Renal cortical epithelial cell (primary cell): ENCODE results near the gene FAM24B. TPM values are rescaled to one million over a fixed set of nuclear protein-coding genes. Genes with fewer than 3 reads are reported as not detected.
"Not testable (repeated sequence)": the region's sequence is repeated elsewhere in the genome, so short reads cannot be mapped to it uniquely, and the experiment has no call there.

Source experiments
- DNase-seq: peaks from one replicate; pipeline ENCODE4 v3.0.0-alpha.2; 2011; ENCODE audit warnings: low read depth
- total RNA-seq: library from RNA; depleted of rRNA; stranded (reverse); fragments of >200 nt; gene quantifications from 2 replicates; pipeline ENCODE4 v1.2.3, GENCODE V29; 2014

The FAM24B gene
- total RNA-seq, 1 donor from 2014 or later = 5.3 TPM

DNA sequence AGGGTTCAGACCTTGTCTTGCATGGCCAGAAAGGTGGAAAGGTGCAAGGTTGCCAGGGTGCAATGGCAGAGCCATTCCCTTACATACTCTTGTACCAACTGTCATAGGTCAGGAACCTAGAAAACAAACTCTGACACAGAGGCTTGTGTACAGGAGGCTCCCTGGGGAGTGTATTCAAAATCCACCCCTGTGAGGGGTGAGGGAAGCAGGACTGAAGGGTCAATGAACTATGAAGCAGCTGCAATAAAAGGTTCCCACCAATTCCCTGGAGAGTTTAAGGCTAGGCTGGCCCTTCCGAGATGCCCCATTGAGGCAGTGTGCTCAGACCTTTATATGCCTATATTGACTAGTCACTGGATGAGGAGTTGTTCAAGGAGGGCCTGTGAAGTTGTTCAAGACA is 19.9 kb downstream of the FAM24B start:
- DNase-seq = no peak

DNA sequence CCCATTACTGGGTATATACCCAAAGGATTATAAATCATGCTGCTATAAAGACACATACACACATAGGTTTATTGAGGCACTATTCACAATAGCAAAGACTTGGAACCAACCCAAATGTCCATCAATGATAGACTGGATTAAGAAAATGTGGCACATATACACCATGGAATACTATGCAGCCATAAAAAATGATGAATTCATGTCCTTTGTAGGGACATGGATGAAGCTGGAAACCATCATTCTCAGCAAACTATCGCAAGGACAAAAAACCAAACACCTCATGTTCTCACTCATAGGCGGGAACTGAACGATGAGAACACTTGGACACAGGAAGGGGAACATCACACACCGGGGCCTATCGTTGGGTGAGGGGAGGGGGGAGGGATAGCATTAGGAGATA is 21.3 kb downstream of the FAM24B start:
- DNase-seq = not testable (repeated sequence)

DNA sequence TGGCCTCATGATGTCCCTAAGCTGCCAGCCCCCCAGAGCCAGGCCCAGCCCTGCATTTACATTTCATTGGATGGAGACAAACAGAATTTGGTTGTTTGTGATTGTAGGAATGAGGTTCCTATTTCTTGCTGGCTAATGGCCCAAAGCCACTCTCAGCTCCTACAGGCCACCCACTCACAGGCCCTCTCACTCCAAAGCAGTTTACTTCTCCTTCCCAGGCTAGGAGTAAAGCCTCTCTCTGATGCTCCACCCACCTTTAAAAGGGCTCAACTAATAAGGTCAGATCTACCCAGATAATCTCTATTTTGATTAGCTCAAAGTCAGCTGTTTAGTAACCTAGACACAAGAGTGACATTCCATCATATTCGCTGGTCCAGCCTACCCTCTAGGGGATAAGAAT is 22.5 kb downstream of the FAM24B start:
- DNase-seq = peak; percentile 12

DNA sequence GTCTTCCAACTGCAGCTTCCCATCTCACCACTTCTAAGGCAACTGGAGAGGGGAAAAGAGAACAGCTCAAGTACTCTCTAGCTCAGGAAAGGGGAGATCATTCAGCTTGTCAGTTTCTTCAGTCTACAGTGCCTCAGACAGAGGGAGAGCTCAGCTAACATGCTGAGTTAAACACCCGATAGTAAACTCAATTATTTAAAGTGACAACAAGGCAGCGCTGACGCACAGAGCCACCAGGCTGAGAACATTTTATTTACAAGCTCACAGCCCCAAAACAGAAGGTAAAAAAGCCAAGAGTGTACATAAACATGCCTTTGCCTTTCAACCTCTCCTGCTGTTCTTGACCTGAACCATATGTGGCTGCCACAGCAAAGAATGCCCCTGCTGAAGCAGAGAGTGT is 23.6 kb downstream of the FAM24B start:
- no peak for DNase-seq

DNA sequence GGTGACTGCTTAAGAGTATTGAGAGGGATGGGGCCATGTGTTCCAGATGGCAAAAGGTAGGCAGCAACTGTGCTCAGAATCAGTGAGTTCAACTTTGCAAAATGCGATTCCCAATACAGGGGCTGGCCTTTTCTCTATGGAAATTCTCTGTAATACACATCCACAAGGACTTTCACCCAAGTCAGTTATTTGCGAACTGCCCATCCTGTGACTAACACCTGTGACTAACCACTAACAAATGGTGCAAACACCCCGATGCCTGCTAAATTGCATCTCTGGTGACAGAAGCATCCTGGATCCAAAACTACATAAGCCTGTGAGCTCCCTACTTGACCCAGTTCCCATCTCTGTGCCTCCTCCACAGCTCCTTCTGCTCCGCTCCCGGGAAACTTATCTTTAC is 24.7 kb downstream of the FAM24B start:
- peak; percentile 79 for DNase-seq

DNA sequence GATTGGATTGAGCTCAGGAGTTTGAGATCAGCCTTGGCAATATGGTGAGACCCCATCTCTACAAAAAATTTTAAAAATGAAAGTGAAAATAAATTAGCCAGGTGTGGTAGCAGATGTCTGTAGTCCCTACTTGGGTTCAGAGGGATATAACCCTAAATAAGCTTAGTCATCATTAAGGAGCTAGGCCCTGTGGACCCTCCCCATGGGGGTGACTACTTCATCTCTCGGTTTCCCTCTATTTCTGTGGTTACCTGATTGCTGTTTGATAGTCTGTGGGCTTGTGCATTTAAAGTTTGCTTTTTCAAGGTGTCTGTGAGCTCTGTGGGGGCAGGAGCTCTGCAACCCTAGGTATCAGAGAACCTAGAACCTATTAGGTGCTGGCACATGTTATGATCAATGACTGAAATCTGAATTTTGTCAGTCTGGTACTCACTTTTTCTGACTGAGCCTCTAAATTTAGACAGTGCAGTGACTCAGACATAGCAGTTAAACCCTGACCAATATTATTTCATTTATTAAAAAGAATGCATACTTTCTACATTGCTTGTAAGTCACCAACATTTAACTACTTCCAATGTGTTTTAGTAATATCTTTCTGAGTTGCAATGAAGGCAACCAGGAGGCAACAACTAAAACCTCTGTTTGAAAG is 25.6 kb downstream of the FAM24B start:
- no peak for DNase-seq

DNA sequence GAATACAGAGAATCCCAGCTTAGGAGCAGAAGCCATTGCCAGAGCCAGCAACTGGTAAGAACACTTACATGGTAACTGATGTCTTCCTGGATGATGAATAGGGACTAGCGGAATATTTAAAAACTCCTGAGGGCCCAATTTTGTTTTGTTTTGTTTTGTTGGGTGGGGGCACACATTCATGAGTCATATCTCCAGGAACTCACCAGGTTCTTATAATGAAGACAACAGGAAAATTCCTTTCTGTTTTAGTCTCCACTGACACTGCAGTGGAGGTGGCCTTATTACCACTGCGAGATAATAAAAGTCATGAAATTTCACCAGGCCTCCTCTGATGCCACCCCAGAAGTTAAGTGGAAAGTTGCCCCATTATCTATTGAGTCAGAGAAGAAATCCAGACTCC is 27.1 kb downstream of the FAM24B start:
- DNase-seq = peak; percentile 76

DNA sequence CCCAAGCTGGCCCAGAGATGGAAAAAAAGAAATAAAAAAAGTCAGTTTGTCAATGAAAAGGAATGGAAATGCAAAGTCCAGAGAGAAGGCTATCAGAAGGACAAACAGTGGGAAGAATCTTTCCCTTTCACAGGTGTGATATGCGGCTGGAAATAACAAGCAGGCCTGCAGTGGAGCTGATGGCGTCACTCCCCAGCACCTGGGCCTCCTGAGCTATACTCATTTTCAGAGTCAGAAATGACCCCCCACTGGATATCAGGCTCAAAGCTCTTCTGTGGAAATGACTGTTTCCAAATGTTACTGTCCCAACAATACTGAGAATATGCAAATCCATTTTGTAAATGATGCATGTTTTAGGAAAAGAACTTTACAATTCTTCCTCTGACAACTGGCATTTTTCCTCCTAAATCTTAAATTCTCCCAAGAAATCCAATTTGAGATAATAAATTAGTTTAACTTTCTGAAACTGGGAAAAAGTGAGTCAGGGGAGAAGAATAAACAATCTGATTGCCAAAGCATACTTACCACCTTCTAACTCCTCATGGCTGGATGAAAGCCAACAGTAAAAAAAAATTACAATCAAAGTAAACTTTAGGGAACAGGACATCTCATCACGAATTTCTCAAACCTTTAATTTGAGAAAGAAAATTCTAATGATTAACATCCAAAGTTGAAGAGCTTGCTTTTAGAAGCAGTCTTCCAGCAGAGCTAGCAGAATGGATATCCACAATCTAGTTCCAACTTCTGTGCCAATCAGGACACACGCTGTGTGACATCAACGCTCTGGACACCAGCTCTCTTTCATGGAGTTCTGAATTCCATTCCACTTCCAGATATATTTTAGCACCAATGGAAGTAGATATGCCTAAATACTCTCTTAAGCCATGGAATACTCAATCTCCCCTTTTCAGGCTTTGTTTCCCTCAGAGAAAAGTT is 28.4 kb downstream of the FAM24B start:
- DNase-seq = peak; percentile 76

DNA sequence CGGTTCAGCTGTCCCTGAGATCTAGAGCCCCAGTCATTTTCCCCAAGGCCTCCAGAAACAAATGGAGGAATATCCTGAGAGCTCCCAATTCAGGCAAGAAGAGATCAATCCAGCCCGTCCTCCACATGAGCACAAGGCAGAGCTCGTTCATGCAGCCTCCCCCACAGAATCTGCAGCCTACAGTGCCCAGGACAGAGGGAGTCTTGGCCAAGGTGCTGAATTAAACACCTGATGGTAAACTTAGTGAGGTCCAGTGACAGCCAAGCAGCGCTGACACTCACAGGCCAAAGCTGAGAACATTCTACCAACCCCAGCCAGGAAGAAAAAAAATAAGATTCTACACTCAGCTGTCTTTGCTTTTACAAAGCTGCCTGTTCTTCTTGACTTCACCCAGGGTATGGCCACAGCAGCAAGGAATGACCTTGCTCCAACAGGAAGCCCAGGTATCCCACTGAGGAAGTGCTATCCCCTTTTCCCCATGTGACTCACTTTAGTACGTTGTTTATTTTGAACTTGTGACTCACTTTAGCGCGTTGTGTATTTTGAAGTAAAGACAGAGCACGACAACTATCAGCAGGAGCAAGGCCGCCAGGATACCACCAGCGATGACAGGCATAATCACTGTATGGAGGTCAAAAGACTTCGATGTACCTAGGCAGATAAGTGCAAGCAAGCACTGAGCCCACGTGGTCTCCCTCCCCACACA is 29.3 kb downstream of the FAM24B start:
- peak; percentile 13 for DNase-seq

DNA sequence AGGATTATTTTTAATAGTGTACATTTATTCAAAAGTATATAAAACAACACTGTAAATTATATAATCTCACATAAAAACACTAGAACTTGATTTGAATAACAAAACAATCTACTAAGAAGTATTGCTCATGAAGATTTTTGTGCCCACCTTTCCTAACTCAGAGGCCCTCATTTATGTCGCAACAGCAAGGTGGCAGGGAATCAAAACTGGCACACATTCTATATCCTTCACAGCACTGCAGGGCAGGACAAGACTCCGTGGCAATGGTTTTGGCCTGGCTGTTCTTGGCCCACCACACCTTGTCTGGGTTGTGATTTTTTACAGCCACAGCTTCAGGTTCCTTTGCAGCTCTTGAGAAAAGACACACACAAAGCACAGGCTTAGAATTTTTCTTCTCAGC is 30.3 kb downstream of the FAM24B start:
- peak; percentile 7 for DNase-seq

DNA sequence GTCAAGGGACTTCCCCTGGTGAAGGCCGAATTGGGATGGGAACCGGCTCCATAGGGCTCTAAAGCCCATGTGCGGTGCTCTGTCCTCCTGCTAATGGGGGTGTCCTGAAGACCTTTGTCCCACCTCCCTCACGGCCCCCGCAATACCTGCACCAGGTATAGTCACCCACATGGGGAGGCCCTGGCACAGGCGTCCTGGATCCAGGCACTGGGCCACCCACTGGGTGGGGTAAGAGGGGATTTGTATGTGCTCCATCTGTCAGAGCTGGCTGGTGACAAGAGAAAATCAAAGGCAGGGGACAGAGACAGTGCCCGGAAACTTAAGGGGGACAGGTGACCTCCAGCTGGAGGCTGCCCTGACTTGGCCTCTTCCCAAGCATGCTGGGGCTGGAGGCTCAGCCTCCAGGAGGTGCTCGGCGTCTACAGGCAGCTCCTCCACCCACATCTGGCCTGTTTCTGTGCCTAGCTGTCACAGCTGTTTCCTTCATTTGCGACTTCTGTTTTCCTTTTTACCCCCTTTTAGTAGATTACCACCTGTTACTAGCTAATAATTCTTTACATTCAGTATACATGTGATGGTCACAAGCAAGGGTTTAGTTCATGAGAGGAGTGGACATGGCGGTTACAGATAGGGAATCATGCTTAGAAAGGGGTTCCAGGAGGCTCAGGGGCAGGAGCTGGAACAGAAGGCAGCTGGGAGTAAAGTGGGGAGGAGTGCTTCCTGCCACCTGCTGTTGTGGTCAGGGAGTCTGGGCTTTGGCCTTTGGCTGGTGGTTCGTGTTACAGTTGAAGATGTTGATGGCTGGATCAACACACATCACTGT is 31.4 kb downstream of the FAM24B start:
- DNase-seq = no peak

DNA sequence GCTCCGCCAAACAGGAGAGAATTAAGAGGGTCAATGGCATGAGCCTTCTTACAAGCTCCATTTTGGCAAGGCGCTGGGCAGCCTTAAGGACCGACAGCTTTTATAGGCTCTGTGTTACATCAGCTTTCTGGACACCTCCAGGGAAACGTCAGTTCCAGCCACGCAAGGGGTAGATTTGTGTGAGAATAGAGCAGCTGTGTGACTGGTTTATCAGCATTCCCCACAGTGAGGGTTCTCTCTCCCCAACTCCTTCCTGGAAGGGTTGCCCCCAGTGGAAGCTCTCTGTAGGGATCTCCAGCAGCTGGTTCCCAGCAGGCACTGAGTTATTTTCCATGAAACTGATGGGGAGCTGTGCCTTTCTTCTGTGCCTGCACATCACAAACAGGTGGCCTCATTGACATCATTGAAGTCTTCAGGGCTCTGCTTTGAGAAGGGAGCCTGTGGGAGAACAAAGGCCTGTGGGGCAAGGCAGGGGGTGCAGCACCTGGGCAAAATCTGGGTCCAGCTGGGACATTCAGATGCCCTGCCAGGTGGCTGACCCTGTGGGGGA is 33.5 kb downstream of the FAM24B start, which contains the start of gene CUZD1:
Gene CUZD1, minus strand, starts transcription at position 75 of the 550 bp plus-strand sequence. Its CDS starts 14 bp downstream, at position 61.
- DNase-seq = no peak

DNA sequence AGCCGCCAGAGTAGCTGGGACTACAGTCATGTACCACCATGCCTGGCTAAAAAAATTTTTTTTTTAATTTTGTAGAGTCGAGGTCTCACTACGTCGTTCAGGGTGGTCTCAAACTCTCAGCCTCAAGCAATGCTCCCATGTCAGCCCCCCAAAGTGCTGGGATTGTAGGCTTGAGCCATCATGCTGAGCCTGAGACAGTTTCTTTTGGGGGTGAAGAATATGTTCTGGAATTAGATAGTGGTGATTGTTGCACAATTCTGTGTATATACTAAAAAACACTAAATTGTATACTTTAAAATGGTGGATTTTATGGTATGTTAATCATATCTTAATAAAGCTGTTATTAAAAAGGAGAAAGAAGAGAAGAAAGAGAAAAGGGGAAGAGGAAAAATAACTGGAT is 35.2 kb downstream of the FAM24B start:
- DNase-seq = no peak

DNA sequence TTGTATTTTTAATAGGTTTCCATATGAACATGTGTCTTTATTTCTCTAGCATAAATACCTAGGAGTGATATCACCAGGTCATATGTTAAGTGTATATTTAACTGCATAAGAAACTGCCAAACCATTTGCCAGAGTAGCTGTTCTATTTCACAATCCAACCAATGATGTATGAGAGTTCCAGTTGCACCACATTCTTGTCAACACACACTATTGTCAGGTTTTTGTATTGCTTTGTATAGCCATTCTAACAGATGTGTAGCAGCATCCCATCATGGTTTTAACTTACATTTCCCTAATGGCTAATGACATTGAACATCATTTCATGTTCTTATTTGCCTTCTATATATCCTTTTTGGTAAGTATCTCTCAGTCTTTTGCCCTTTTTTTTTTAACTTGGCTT is 37.8 kb downstream of the FAM24B start:
- DNase-seq = no peak

DNA sequence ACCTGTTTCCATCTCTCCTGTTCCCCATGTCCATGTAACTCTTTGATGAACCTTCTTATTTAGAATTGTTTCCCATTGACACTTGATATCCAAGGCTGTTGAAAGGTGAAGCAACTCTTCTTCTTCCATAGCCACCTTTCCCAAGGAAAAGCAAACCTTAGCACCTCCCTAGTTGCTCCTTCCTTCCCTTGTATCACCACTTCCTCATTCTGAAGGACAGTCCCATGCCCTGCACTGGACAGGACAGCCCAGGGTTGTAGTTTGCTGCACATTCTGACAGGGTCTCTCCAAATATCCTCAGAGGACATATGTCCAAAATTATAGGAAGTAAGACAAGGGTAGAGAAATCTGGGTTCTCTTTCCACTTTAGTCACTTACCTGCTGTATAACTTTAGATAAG is 39.9 kb downstream of the FAM24B start:
- DNase-seq = no peak

DNA sequence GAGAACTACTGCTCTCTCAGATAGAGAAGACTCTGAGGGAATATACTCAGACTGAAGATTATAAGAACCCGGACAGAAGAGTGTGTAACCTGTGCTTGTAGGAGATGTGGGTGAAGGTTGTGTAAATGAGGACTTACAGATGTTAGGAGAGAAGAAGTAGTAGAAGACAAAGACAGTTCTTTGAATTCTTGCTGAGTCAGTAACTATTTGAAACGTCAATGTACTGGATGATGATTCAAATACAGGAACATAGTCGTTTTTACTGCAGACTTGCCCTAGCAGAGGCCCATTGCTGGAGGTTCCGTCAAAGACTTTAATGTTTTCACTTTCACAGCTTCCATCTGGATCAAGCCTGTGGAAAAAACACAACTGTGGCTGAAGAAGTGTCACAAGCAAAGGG is 40.5 kb downstream of the FAM24B start:
- DNase-seq = no peak

DNA sequence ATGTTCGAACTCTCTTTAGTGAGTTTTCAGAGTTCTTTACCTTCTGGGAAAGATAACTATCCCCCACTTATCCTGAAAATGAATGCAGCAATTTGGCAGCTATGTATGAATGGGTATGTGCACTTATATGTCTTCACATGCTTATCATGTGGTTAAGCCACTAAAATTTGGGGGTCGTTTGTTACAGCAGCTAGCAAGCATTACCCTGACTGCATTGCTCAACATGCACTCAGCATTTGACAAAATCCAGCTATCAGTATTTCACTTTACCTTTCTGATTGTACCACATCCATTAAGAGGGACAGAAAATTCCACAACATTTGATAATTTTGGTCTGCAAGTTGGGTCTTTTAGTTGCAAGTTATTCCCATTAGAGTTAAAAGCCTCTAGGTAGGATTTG is 43.5 kb downstream of the FAM24B start:
- DNase-seq = no peak

DNA sequence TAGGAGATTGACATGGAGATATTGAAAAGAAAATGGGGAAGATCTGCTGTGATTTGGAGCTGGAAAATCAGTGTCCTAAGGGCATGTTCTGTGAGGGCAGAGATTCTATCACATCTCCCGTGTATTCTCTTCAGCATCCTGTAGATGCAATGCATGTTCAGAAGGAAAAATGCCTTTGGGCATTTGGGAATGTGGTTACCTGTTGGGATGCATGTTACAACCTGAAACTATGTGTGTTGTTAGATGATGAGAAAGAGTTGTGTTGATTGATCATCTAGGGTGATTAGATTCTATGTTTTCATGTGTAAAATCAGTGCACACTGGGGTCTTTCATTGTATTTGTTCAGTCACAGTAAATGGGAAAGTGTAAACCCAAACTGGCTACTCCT is 48.4 kb downstream of the FAM24B start:
- DNase-seq = no peak

DNA sequence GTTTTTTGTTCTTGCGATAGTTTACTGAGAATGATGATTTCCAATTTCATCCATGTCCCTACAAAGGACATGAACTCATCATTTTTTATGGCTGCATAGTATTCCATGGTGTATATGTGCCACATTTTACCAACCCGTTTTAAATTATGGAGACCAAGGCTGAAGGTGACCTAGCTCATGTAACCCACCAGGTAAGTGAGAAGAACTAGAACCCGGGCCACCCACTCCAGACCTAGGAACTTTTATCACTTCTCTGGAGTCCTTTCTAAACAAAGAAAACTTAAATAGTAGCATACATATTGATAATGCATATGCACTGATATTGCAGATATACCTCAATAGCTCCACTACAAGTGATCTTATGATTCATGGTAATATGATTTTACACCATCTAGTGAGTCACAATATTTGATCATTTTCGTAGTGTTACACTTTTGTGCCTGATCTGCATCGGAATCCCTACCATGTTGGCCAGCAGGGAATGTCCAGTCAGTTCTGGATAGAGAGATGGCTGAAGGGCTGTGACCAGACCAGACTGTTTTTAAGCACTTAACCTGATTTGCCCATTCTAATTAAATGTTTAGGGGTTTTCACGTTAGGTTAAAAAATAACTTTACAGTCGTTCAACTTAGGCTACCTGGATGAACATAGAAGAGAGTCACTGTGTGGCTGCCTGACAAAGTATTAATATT is 49.0 kb downstream of the FAM24B start:
- DNase-seq = no peak

DNA sequence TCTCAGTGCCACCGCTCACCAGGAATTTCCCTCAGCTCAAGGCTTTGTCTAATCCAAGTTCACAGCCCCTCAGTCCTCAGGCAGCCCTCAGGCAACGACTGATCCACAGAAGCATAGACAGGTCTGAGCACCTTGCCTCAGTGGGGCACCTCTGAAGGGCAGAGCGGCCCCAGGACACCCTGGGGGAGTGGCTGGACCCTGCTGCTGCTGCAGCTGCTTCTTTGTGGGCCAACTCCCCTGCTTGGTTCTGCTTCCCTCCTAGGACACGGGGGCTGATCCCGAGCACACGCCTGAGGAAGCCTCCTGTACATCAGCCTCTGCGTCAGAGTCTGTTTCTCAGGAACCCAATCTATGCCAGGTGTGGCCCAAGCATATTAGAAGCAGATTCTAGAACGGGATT is 49.9 kb downstream of the FAM24B start:
- DNase-seq = no peak
